NB4 (cell line): ENCODE measurements around the gene PPP1R14C.

Experiments used
- DNase-seq: peaks from one replicate; pipeline ENCODE4 v3.0.0; 2010; ENCODE audit warnings: low read depth
- H3K4me3 ChIP-seq: one replicate; pipeline ENCODE4 v1.5.1; 2011; ENCODE audit warnings: mild to moderate bottlenecking, low read depth, low read length, moderate library complexity
- CTCF ChIP-seq: IDR thresholded peaks from one replicate; pipeline ENCODE4 v1.5.1; 2012; ENCODE audit warnings: low read depth, low read length
- MAX ChIP-seq: IDR thresholded peaks from 2 replicates; pipeline ENCODE4 v1.6.1; 2011; ENCODE audit warnings: low read depth, low read length
- MYC ChIP-seq: IDR thresholded peaks from 2 replicates; pipeline ENCODE4 v1.6.1; 2011; ENCODE audit warnings: low read depth, low read length
- POLR2A ChIP-seq: IDR thresholded peaks from 2 replicates; pipeline ENCODE4 v1.6.1; 2011; ENCODE audit warnings: mild to moderate bottlenecking; ENCODE audit not compliant: insufficient read length; ENCODE audit errors: extremely low read depth

PPP1R14C gene

GRCh38 chr6:150153905-150154492 is 11.2 kb downstream of the PPP1R14C start:
- no peak overlapping the region for H3K4me3 ChIP-seq
- no peak for TF ChIP-seq CTCF
- no peak for TF ChIP-seq POLR2A
- TF ChIP-seq MAX, result no peak
- TF ChIP-seq MYC, result no peak
- no peak for DNase-seq

- DNase-seq, result no peak
- no peak for TF ChIP-seq MAX
Measured at GRCh38 chr6:150156460-150156859, 13.6 kb downstream of the PPP1R14C start.

GRCh38 chr6:150157081-150157480 is 14.2 kb downstream of the PPP1R14C start:
- no peak for DNase-seq
- no peak for TF ChIP-seq MAX
- TF ChIP-seq POLR2A, result no peak
- TF ChIP-seq MYC, result no peak
- TF ChIP-seq CTCF, result no peak
- no peak overlapping the region for H3K4me3 ChIP-seq

More at GRCh38 chr6:150156460-150156859, 13.6 kb downstream of the PPP1R14C start:
- no peak overlapping the region for H3K4me3 ChIP-seq

- no peak for DNase-seq
- H3K4me3 ChIP-seq, result no peak overlapping the region
- TF ChIP-seq MYC (no peak), CTCF (no peak), POLR2A (no peak), MAX (no peak)
Measured at GRCh38 chr6:150159757-150160156, 16.9 kb downstream of the PPP1R14C start.

GRCh38 chr6:150163970-150164369 is 21.1 kb downstream of the PPP1R14C start:
- H3K4me3 ChIP-seq, result no peak overlapping the region
- DNase-seq, result no peak
- no peak for TF ChIP-seq CTCF
- no peak for TF ChIP-seq POLR2A
- TF ChIP-seq MYC, result no peak

GRCh38 chr6:150165020-150165702 is 22.3 kb downstream of the PPP1R14C start:
- H3K4me3 ChIP-seq, result no peak overlapping the region
- TF ChIP-seq CTCF, result no peak
- TF ChIP-seq MAX, result no peak
- no peak for TF ChIP-seq MYC
- no peak for TF ChIP-seq POLR2A
- no peak for DNase-seq
